Heart left ventricle (tissue), 13 donors: ENCODE data around the gene LRRTM2.

Experiments used
- POLR2A ChIP-seq, 2 donors: fragments of 450-650 bp; IDR thresholded peaks; one replicate each; pipeline ENCODE4 v1.6.1; 2017; ENCODE audit warnings: antibody characterized with exemption in 2 of 2, mild to moderate bottlenecking in 2 of 2, moderate library complexity in 2 of 2
- TF ChIP-seq, protein P1 (sequence below), 12 donors: fragments of 200-600 bp; sonication (generic) in 4 of 12; IDR thresholded peaks; one replicate each; pipeline versions ENCODE4 v1.5.0 to v1.8.0; 2018 to 2022; ENCODE audit warnings: antibody characterized with exemption in 12 of 12, mild to moderate bottlenecking in 5 of 12
- donor health status: ischemic (EF 13 %, LVEDD 7.1; RV severe dilation, severe dysfunction).
- donor health status: DM: no; HTN: yes; CAD: no.
- donor health status: DM: no; HTN: no; CAD: no.
- donor health status: ischemic (EF 25% LVEDD 6.9; RV normal size, moderate dysfunction).
- donor health status: ischemic (EF 25% LVEDD 5.7; RV mildly dilated, moderate dysfunction).
- donor health status: ischemic (EF 35%, LVEDD 5.7; RV mildly dilated, moderate dysfunction).
- donor health status: nonischemic (EF 11% LVEDD 7.7; RV severe dilation, severe dysfunction).
- donor health status: DM: yes; HTN: yes; CAD: no.
- donor health status: PGD.
- donor health status: ischemic (EF 29% LVEDD 5.4; RV normal size, mild dysfunction).
- donor health status: nonischemic (EF 23%, LVEDD 6.1; RV moderate dilation, normal function).

DNA sequence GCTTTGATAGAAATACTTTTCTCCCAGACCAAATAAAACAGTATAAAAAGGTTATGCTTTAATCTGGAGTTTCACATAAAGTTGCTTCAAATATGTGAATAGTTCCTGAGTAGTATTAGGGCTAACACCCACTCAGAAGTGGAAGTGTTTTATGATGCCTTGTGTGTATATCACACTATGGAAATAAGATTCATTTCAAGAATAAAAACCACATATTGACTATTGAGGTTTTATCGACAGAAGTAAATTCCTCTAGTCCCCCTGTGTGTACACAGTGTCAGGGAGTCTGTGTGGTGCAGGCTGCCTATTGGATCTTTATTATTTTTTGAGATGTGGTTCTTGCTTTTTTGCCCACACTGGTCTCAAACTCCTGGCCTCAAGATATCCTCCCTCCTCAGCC lies 20.8 kb upstream of the LRRTM2 start:
- TF ChIP-seq, protein P1, sequence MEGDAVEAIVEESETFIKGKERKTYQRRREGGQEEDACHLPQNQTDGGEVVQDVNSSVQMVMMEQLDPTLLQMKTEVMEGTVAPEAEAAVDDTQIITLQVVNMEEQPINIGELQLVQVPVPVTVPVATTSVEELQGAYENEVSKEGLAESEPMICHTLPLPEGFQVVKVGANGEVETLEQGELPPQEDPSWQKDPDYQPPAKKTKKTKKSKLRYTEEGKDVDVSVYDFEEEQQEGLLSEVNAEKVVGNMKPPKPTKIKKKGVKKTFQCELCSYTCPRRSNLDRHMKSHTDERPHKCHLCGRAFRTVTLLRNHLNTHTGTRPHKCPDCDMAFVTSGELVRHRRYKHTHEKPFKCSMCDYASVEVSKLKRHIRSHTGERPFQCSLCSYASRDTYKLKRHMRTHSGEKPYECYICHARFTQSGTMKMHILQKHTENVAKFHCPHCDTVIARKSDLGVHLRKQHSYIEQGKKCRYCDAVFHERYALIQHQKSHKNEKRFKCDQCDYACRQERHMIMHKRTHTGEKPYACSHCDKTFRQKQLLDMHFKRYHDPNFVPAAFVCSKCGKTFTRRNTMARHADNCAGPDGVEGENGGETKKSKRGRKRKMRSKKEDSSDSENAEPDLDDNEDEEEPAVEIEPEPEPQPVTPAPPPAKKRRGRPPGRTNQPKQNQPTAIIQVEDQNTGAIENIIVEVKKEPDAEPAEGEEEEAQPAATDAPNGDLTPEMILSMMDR (IDR thresholded peaks at IDR 0.05): no peak
- no peak for TF ChIP-seq POLR2A (IDR thresholded peaks at IDR 0.05)
